HepG2 (cell line): ENCODE measurements around the gene LIN7A. TPM values are rescaled to one million over a fixed set of nuclear protein-coding genes. Genes with fewer than 3 reads are reported as not detected.

Experiments used
- ATAC-seq: fragments of 200-7000 bp; cut with Tn5 transposase; 3 replicates; pipeline ENCODE4 v1.9.1; 2020; ENCODE audit warnings: mild to moderate bottlenecking, moderate library complexity
- BruUV-seq: library from RNA; stranded (reverse); fragments of 400-500 nt; replicated peaks from 2 replicates; lab custom pipeline; 2021; lab: Mats Ljungman, UMichigan
- CTCF ChIA-PET: fragments of 300-600 bp; formaldehyde crosslinking; extraction: SDS; loops from one replicate; lab custom pipeline; 2021; ENCODE audit warnings: low total read pairs, inconsistent platforms, low intra/inter-chr PET ratio; lab: Yijun Ruan, JAX
- POLR2A ChIA-PET: fragments of 350-600 bp; sonication (Branson Sonifier 250); formaldehyde crosslinking; loops from one replicate; lab custom pipeline; 2020; ENCODE audit warnings: antibody characterized with exemption, inconsistent platforms; lab: Yijun Ruan, JAX
- DNase-seq: peaks from one replicate; pipeline ENCODE4 v3.0.0-alpha.2; 2015; ENCODE audit warnings: low spot score
- FAIRE-seq: peaks from 3 replicates; lab custom pipeline; 2011; peaks lifted over from hg19 to GRCh38; lab: Jason Lieb, UNC
- H2AFZ ChIP-seq: one replicate; pipeline ENCODE4 v1.6.1; 2011; ENCODE audit warnings: low read length, inconsistent platforms
- H3K27ac ChIP-seq: fragments of 300-600 bp; 3 replicates; pipeline ENCODE4 v1.8.0; 2011; ENCODE audit warnings: mixed run types, mild to moderate bottlenecking, mixed read lengths, low read length, inconsistent platforms; ENCODE audit not compliant: insufficient read depth; ENCODE audit errors: extremely low read length
- H3K27me3 ChIP-seq, 2 experiments: fragments of 200-600 bp in 1 of 2; 2 replicates in 1 of 2; 3 replicates in 1 of 2; pipeline versions ENCODE4 v1.6.0 to v1.8.0; 2011; ENCODE audit warnings: low read length in 2 of 2, mild to moderate bottlenecking in 2 of 2, moderate library complexity in 2 of 2, inconsistent platforms in 1 of 2; ENCODE audit not compliant: insufficient read depth in 2 of 2, control insufficient read depth in 1 of 2
- H3K36me3 ChIP-seq, 2 experiments: fragments of 200-600 bp in 1 of 2; replicated peaks in 1 of 2; 2 replicates in 1 of 2; 3 replicates in 1 of 2; pipeline versions ENCODE4 v1.5.1 to v1.8.0; 2011; ENCODE audit warnings: low read length in 2 of 2, inconsistent platforms in 1 of 2; ENCODE audit not compliant: insufficient read depth in 2 of 2, control insufficient read depth in 1 of 2
- H3K4me1 ChIP-seq: 2 replicates; pipeline ENCODE4 v1.5.1; 2012; ENCODE audit warnings: low read length, inconsistent platforms; ENCODE audit not compliant: insufficient read depth
- H3K4me2 ChIP-seq: 2 replicates; pipeline ENCODE4 v1.6.0; 2011; ENCODE audit warnings: low read depth, low read length, inconsistent platforms
- H3K4me3 ChIP-seq, 3 experiments: fragments of 200-600 bp in 1 of 3; sonication (generic), shearing (Covaris generic) in 1 of 3; replicated peaks in 1 of 3; 2 replicates each; pipeline ENCODE4 v1.5.1; 2011 to 2016; ENCODE audit warnings: low read length in 3 of 3, inconsistent platforms in 2 of 3, low read depth in 2 of 3, mild to moderate bottlenecking in 2 of 3, control low read depth in 1 of 3, mixed read lengths in 1 of 3; ENCODE audit not compliant: insufficient read depth in 1 of 3
- H3K79me2 ChIP-seq: one replicate; pipeline ENCODE4 v1.6.1; 2011; ENCODE audit warnings: low read length, inconsistent platforms; ENCODE audit not compliant: insufficient read depth
- H3K9ac ChIP-seq: 2 replicates; pipeline ENCODE4 v1.6.0; 2011; ENCODE audit warnings: mild to moderate bottlenecking, low read depth, low read length, inconsistent platforms; ENCODE audit not compliant: insufficient read depth
- H3K9me3 ChIP-seq: 2 replicates; pipeline ENCODE4 v1.5.1; 2012; ENCODE audit warnings: mild to moderate bottlenecking, low read length
- H4K20me1 ChIP-seq: 2 replicates; pipeline ENCODE4 v1.6.0; 2011; ENCODE audit warnings: inconsistent platforms, mild to moderate bottlenecking, low read length, moderate library complexity; ENCODE audit not compliant: insufficient read depth
- ISX ChIP-seq: sonication (generic); formaldehyde crosslinking; conservative IDR thresholded peaks from 2 replicates; pipeline ENCODE4 v1.5.0; 2020; ENCODE audit warnings: missing genetic modification reagents
- SETDB1 ChIP-seq: sonication (generic); formaldehyde crosslinking; IDR thresholded peaks from 2 replicates; pipeline ENCODE4 v1.5.1; 2020; ENCODE audit warnings: missing genetic modification reagents, mild to moderate bottlenecking, borderline replicate concordance
- TBX3 ChIP-seq: fragments of 450-650 bp; IDR thresholded peaks from 2 replicates; pipeline ENCODE4 v1.6.1; 2017; ENCODE audit warnings: antibody characterized with exemption, mild to moderate bottlenecking, inconsistent platforms, borderline replicate concordance
- WGBS: methylation state at CpG from one replicate; pipeline ENCODE4 v1.1.6; 2017; ENCODE audit warnings: low lambda C conversion rate; 5-methylcytosine and 5-hydroxymethylcytosine counted together
- in situ Hi-C: cut with HindIII; loops from 2 replicates; pipeline ENCODE4 v1.10.0; 2017; ENCODE audit warnings: low pct_unique_long_range_greater_than_20kb; ENCODE audit not compliant: extremely low pct_ligation_motif_present
- intact Hi-C: fragments of 100-400 bp; cut with micrococcal nuclease; formaldehyde crosslinking; loops from one replicate; pipeline ENCODE4 v1.10.0; 2022; ENCODE audit not compliant: unreplicated experiment
- polyA plus RNA-seq, 8 experiments: library from polyadenylated mRNA; depleted of rRNA in 3 of 8; stranded (reverse) in 7 of 8; unstranded in 1 of 8; fragments of >200 nt; fragmentation: Illumina TruSeq in 4 of 8; extraction: Trizol in 4 of 8; gene quantifications; 2 replicates each; pipeline versions ENCODE4 v1.2.1 to v1.2.3, GENCODE V29; 2011 to 2016; ENCODE audit warnings: low read depth in 4 of 8, missing spikeins in 1 of 8, mixed read lengths in 1 of 8; ENCODE audit not compliant: insufficient read depth in 1 of 8
- total RNA-seq, 5 experiments: library from RNA; depleted of rRNA; stranded (reverse); fragments of >200 nt; fragmentation: Illumina TruSeq; extraction: Trizol; gene quantifications; 2 replicates each; pipeline ENCODE4 v1.2.3, GENCODE V29; 2016; ENCODE audit warnings: low read depth in 1 of 5
- TF ChIP-seq, protein P1 (sequence below): IDR thresholded peaks from 2 replicates; pipeline ENCODE4 v1.6.1; 2016; ENCODE audit warnings: low read depth, missing genetic modification reagents, missing compliant biosample characterization

Gene LIN7A
- total and polyA plus RNA-seq, 2 of the 13 experiments (the other 11 are each of a cell fraction or from before 2014, with no cell fraction given): 18.5 to 19.2 TPM

DNA sequence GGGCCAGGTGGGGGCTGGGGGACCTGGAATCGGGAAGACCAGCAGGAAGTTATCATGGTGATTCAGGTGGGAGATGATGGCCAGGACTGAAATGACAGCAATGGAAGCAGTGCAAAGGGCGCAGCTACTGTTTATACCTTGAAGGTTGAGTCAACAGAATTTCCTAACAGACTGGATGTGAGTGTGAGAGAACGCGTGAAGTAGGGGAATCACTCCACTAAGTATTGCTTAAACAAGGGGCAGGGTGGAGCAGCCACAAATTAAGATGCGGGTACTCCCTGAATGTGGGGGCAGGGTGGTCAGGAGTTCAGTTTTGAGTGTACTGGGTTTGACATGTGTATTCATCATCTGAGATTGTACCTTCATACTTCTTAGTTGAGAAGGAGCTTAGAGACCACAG lies 175.9 kb downstream of the LIN7A start (continued):
- TF ChIP-seq, protein P1, sequence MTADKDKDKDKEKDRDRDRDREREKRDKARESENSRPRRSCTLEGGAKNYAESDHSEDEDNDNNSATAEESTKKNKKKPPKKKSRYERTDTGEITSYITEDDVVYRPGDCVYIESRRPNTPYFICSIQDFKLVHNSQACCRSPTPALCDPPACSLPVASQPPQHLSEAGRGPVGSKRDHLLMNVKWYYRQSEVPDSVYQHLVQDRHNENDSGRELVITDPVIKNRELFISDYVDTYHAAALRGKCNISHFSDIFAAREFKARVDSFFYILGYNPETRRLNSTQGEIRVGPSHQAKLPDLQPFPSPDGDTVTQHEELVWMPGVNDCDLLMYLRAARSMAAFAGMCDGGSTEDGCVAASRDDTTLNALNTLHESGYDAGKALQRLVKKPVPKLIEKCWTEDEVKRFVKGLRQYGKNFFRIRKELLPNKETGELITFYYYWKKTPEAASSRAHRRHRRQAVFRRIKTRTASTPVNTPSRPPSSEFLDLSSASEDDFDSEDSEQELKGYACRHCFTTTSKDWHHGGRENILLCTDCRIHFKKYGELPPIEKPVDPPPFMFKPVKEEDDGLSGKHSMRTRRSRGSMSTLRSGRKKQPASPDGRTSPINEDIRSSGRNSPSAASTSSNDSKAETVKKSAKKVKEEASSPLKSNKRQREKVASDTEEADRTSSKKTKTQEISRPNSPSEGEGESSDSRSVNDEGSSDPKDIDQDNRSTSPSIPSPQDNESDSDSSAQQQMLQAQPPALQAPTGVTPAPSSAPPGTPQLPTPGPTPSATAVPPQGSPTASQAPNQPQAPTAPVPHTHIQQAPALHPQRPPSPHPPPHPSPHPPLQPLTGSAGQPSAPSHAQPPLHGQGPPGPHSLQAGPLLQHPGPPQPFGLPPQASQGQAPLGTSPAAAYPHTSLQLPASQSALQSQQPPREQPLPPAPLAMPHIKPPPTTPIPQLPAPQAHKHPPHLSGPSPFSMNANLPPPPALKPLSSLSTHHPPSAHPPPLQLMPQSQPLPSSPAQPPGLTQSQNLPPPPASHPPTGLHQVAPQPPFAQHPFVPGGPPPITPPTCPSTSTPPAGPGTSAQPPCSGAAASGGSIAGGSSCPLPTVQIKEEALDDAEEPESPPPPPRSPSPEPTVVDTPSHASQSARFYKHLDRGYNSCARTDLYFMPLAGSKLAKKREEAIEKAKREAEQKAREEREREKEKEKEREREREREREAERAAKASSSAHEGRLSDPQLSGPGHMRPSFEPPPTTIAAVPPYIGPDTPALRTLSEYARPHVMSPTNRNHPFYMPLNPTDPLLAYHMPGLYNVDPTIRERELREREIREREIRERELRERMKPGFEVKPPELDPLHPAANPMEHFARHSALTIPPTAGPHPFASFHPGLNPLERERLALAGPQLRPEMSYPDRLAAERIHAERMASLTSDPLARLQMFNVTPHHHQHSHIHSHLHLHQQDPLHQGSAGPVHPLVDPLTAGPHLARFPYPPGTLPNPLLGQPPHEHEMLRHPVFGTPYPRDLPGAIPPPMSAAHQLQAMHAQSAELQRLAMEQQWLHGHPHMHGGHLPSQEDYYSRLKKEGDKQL: peak; percentile 58; the same call in 1 of the 2 replicates
- TF ChIP-seq TBX3: peak; percentile 89; the same call in 1 of the 2 replicates

DNA sequence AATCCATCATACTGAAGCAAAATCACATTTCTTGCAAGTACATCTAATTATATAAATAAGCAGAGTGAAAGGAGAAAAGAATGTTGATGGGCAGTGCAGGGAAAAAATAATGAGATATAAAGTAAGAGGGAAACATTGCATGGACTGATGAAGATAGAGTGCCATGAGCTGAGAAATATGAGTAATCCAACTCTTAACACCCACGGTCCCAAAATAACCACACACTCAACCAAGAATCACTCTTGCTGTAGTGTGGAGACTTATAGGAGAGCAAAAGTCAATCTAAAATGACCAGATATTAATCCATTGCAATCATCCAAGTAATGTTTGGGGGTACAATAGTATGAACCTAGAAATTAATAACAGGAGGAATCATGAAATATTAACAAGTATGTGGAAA lies 180.9 kb downstream of the LIN7A start:
- no peak overlapping the region for H3K27ac ChIP-seq
- H3K9me3 ChIP-seq: no peaks in the 10 kb centered on the region
- FAIRE-seq: no peak
- no peak for ATAC-seq
- no peaks in the 10 kb centered on the region for H3K79me2 ChIP-seq
- ChIA-PET CTCF (no interaction called here), POLR2A (no interaction called here)
- H3K4me2 ChIP-seq: no peak overlapping the region
- no peaks in the 10 kb centered on the region for H3K27me3 ChIP-seq
- no TSS peak for BruUV-seq
- H3K4me1 ChIP-seq: peaks cover 7% of the 10 kb centered on the region
- no peak for DNase-seq
- no peaks in the 10 kb centered on the region for H4K20me1 ChIP-seq
- H2AFZ ChIP-seq: no peak overlapping the region
- no peak overlapping the region for H3K9ac ChIP-seq
- in situ Hi-C loops: no loop called here
- no peaks in the 10 kb centered on the region for H3K36me3 ChIP-seq
- intact Hi-C loops: no loop called here
- WGBS: 0% methylated on average over 1 of the region's 1 CpG
- no peak overlapping the region for H3K4me3 ChIP-seq
- TF ChIP-seq ISX (CRISPR knock-in tag) (no peak), SETDB1 (CRISPR knock-in tag) (no peak)
